GM21619 (cell line): ENCODE results near the gene SPRR4.

Experiments used
- ATAC-seq: cut with Tn5 transposase; IDR thresholded peaks from one replicate; pipeline ENCODE4 v1.9.1; 2021; ENCODE audit not compliant: unreplicated experiment

Gene SPRR4

GRCh38 chr1:152970495-152970894 lies at the start of gene SPRR4:
SPRR4 (plus strand) TSS chr1:152970648; CDS start chr1:152971891, 1,243 bp downstream.
- ATAC-seq = no peak

- ATAC-seq = no peak
These were observed 46.3 kb upstream of the SPRR4 start for GRCh38 chr1:152924191-152924590.

- ATAC-seq = no peak
These were observed 44.4 kb upstream of the SPRR4 start for GRCh38 chr1:152926091-152926490.

GRCh38 chr1:152928671-152929070 lies 41.8 kb upstream of the SPRR4 start:
- ATAC-seq = no peak

- no peak for ATAC-seq
These were observed 38.2 kb upstream of the SPRR4 start for GRCh38 chr1:152932170-152932811.

- ATAC-seq = no peak
These were observed 37.3 kb upstream of the SPRR4 start for GRCh38 chr1:152933196-152933595.

GRCh38 chr1:152940614-152941013 lies 29.8 kb upstream of the SPRR4 start:
- no peak for ATAC-seq

- ATAC-seq = no peak
These were observed 29.3 kb upstream of the SPRR4 start for GRCh38 chr1:152941037-152941711.

- no peak for ATAC-seq
These were observed 28.3 kb upstream of the SPRR4 start for GRCh38 chr1:152942161-152942560.

- no peak for ATAC-seq
These were observed 24.2 kb upstream of the SPRR4 start for GRCh38 chr1:152946248-152946647.

- no peak for ATAC-seq
These were observed 23.7 kb upstream of the SPRR4 start, which contains the start of gene SPRR5 for GRCh38 chr1:152946651-152947256. SPRR5 (plus strand) TSS chr1:152947206; CDS start chr1:152948555, 1,349 bp downstream.

GRCh38 chr1:152951711-152952110 lies 18.7 kb upstream of the SPRR4 start:
- no peak for ATAC-seq

- no peak for ATAC-seq
These were observed 16.7 kb upstream of the SPRR4 start for GRCh38 chr1:152953761-152954160.

GRCh38 chr1:152954436-152954835 lies 16.0 kb upstream of the SPRR4 start:
- no peak for ATAC-seq

- ATAC-seq = no peak
These were observed 12.9 kb upstream of the SPRR4 start for GRCh38 chr1:152957561-152957960.

GRCh38 chr1:152959273-152959672 lies 11.2 kb upstream of the SPRR4 start:
- ATAC-seq = no peak

- no peak for ATAC-seq
These were observed 10.5 kb upstream of the SPRR4 start for GRCh38 chr1:152959801-152960451.

GRCh38 chr1:152960452-152961044 lies 9.9 kb upstream of the SPRR4 start:
- ATAC-seq = no peak

GRCh38 chr1:152961226-152961891 lies 9.1 kb upstream of the SPRR4 start:
- ATAC-seq = no peak

GRCh38 chr1:152962876-152963415 lies 7.5 kb upstream of the SPRR4 start:
- ATAC-seq = no peak
